HG03039 (cell line): ENCODE results near the gene KRTAP12-1.

Source experiments
- ATAC-seq: cut with Tn5 transposase; IDR thresholded peaks from one replicate; pipeline ENCODE4 v1.9.1; 2021; ENCODE audit warnings: mild to moderate bottlenecking, moderate library complexity; ENCODE audit not compliant: unreplicated experiment

Gene KRTAP12-1

DNA sequence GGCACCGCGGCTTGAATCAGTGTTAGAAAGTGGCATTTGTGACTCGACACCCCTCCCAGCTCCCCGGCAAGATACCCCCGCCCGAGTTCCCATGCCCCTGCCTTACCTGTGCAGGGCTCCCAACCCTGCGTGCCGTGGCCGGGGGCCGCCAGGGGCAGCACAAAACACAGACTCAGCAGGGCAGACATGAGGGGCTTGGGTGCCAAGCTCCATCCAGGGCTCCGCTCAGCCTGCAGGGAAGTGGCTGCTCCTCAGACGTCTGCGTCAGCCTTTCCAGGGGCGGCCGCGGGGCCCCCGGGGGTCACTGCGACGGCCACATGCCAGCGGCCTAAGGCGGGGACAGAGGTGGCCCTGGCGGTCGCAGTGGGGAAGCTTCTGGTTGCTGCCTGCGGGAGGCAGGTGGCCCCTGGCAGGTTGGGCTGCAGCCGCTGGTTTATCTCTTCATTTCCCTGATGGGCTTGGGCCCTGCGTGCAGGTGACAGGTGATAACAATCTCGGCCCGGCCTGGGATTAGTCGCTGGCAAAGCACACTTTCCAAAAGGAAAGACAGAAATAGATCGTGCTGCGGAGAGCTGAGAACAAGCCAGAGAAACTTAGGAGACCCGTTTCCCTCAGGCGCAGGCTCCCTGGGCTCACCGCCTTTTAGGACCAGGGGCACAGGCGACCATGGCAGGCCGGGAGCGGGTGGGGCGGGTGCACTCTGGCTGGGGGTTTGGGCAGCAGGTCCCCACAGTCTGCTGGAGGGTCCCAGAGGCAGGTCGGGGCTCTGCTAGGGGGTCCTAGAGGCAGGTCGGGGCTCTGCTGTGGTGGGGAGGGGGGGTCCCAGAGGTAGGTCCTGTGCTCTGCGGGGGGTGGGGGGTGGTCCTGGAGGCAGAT lies 29.6 kb upstream of the KRTAP12-1 start, which contains the start of gene TSPEAR:
TSS of gene TSPEAR (minus strand) at position 246 of the 876 bp plus-strand sequence. CDS start at position 188, 58 bp downstream.
- no peak for ATAC-seq

DNA sequence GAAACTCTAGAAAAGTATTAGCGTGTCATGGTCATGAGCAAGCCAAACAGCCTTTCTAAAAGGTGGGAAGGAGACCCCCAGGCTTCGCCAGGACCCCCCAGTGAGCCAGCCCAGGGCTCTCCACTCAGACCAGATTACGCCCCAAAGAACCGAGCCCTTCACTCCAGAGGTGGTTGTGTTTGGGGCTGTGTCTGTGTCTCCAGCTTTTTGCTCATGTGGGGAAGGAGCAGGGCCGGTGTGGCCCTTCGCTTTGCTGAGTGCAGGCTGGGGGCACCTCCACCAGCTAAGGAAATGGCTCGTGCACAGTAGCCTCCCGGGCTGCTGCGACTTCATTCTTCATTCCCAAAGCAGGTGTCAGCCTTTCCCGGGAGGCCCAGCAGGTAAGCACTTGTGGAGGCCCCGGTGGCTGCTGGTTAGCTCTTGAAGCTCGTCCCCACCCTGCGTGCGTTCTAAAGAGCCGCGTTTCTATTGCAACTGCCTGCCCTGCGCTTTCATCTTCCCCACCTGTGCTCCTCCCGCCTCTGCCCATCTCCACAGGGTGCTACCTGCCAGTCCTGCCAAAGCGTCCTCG lies 28.9 kb upstream of the KRTAP12-1 start:
- no peak for ATAC-seq

DNA sequence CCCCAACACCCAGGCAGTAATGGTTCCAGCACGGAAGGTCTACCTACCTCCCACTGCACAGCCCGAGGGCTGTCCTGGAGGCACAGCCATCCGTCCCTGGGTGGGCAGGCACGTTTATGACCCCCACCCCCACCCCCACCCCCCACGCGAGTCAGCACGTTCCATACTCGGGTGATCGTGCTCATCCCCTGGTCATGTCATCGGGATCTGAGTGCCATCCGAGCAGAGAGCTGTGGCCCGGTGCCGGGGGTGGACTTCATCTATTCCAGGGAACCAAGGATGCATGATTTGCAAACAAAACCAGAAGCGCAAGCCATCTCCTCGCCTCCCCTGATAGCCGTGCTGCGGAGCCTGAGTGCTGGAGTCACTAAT lies 28.3 kb upstream of the KRTAP12-1 start:
- ATAC-seq: no peak

DNA sequence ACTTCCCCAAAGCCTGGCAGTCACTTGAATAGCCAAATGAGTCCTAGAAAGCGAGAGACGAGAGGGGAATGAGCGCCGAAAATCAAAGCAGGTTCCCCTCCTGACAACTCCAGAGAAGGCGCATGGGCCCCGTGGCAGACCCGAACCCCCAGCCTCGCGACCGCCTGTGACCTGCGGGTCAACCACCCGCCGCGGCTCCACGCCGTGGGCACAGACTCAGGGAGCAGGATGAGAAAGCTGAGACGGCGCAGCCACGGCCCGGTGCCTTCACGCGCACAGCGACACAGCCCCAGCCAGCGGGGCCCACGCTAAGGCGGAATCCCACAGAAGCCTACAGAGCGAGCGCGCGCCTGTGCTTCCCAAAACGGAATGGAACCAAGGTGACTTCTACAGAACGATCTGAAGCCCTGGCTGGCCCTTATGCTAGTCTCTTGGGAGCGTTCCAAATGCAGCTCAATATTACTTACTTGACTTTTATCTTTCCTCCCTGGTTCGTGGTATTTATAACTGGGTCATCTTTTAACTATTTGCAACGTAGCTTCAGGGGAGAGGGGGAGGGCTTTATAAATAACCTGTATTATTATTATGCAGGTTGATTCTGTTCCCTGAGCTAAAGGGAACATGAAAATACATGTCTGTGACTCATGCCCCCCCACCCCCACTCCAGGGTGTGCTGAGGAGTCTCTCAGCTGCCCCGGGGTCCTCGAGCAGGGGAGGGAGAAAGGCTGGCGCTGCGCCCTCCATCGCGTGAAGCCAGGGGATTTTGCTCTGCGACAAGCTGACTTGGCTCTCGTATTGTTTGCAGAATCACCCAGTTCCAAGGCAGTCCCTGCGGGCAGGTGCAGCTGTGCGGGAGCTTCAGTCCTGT lies 27.7 kb upstream of the KRTAP12-1 start:
- ATAC-seq: no peak

DNA sequence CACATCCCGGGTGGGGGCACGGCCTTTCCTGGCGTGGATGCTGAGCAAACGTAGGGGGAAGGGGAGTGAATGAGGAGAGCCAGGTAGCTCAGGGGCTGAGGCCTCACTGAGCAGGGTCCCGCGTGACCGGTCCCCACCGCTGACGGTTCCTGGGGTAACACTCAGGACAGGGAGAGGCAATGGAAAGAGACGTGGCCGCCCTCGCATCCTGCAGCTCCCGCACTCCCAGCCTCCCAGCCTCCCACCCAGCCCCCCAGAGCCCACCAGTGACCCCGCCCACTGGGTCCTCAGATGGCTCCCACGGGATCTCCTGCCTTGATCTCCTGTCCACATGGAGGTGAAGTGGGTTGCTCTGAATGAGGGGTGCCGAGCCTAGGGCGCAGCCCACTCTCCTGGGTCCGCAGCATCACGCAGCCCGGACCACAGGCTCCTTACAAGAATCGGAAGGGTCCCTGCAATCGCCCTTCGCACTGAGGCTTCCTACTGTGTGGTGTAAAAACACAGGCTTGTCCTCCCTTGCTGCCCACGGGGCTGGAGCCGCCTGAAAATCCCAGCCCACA lies 27.0 kb upstream of the KRTAP12-1 start:
- ATAC-seq: no peak

DNA sequence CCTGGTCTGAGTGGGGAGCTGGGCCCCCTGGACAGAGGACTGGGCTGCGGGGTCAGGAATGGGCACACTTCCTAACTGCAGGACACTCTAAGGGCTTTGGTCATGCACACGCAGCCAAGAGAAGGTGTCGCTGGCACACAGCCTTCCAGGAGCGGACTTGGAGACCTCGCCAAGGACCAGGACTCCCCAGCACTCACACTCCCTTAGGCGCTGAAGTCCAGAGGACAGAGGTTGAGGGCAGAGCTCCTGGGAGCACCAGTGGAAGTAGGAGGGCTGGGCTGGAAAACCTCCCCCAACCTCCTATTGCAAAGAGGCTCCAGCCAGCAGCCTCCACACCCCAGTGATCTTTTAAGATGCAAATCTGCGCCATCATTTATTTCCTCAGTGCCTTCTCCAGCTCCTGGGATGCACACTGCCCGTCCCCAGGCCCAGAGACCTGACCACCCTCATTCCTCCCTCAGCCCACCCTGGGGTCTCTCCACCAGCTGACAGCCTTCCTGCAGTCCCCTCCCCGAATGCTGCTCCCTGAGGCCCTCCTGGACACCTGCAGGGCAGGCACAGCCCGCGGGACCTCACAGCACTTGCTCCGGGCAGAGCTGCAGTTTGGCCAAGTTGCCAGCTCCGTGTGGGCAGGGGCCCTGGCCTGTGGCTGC lies 26.4 kb upstream of the KRTAP12-1 start:
- no peak for ATAC-seq

DNA sequence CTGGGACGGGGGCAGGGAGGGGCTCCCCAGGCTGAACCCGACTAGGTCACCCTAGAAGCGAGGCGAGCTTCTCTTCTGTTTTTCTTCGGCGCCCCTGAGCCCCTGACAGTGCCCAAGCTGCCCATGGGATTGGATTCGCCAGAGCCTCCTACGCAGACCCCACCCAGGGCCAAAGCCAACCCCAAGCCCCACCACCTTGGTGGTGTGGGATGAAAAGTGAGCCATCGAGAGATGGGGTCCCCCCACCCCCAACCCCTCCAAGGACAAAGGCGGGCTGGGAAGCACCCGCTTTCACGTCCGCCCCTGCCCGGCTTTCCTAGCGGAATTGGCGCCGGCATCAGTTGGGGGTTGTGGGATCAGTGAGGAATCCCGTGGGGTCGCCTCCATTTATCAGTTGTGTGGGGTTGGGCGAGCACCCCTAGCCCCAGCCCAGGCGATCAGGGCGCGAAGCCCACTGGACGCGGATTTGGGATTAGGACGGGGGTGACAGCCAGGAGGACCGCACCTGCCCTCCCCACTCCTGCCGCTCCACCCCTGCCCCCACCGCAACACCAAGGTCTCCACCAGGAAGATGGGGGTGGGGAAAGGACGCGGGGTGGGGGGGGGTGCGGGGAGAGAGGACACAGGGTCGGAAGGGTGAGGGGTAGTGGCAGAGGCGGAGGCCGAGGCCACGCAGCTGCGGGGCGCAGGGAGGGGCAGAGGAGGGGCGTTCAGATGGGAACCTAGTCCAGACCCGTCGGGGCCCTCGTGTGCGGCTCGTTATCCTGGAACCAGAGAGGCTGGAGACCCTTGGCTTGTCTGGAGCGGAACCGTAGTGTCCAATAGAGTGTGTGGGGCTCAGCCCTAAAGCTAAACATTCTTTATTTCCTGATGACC lies 25.0 kb upstream of the KRTAP12-1 start:
- no peak for ATAC-seq

DNA sequence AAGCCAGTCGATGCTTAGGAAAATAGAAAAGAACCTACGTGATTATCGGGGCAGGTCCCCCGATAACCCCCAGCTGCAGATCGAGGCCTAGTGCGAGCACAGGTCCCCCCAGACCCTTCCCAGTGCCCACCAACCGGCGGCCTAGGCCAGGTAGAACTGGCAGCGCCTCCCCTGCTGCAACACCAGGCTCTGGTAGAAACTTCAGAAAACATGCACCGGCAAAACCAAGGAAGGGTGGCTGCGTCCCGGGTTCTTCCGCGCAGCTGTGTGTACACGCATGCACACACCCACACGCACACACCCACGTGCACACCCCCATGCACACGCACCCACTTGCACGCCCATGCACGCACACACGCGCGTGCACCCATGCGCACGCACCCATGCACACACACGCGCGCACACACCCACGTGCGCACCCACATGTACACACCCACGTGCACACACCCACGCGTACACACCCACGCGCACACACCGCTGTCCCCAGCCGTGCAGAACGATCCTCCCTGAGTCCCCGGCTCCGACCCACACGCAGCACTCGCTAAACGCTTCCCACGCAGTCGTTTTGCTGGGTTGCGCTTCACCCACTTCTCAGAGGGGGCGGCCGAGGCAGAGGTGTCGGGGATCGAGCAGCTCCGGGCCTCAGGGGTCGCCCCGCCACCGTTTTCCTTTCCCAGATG lies 24.2 kb upstream of the KRTAP12-1 start:
- ATAC-seq: no peak

DNA sequence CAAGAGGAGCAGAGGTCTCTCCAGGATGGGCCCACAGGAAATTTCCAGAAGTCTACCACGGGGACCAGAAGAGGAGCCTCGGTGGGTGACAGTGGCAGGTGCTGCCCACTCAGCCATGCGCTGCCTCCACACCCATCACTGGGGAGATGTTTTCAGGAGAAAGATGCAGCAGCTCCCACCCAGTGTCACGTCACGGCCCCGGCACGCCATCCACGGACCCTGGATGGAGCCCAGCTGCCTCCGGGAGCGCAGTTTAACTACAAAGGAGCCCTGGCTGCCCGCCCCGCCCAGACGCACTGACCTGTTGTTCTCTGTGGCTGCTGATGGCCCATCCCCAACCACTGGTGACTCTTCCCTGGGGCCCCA lies 22.7 kb upstream of the KRTAP12-1 start:
- no peak for ATAC-seq

DNA sequence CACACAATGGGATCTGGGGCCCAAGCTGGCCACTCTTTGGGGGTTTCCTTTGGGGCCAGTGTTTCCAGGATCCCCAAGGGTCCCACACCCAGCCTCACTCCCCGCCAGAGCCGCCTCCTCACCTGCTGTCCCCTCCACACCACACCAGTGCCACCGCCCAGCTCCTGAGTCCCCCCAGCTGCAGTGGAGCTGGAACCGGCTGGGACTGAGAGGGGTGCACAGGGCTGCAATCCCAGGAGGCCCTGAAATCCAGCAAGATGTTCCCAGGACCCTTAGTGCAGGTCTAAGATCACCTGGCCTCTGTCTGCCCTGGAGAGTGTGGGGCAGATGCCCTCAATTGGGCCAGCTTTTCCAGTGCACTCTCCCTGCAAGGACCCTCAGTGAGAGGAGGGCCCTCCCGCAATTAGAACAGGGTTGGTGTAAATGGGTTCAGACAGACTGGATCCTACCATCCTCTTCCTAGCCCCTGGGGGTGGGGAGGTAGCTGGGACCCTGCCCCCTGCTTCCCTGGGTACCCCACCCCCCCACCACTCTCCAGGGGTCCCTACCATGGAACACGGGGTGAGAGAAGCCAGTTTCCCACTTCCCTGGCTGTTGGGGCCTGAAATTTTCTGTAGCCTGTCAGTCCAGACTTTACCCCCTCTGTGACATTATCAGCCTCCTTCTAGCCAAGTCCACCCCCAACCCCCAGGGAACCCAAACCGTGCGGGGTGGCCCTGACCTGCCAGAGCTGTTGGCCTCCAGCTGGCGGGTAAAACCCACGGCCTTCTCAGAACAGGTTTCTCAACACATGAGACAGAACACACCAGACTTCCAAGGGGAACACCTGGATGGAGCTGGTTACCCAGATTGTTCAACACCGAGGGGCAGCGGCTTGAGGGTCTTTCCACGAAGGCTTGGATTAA lies 22.0 kb upstream of the KRTAP12-1 start:
- ATAC-seq: no peak

DNA sequence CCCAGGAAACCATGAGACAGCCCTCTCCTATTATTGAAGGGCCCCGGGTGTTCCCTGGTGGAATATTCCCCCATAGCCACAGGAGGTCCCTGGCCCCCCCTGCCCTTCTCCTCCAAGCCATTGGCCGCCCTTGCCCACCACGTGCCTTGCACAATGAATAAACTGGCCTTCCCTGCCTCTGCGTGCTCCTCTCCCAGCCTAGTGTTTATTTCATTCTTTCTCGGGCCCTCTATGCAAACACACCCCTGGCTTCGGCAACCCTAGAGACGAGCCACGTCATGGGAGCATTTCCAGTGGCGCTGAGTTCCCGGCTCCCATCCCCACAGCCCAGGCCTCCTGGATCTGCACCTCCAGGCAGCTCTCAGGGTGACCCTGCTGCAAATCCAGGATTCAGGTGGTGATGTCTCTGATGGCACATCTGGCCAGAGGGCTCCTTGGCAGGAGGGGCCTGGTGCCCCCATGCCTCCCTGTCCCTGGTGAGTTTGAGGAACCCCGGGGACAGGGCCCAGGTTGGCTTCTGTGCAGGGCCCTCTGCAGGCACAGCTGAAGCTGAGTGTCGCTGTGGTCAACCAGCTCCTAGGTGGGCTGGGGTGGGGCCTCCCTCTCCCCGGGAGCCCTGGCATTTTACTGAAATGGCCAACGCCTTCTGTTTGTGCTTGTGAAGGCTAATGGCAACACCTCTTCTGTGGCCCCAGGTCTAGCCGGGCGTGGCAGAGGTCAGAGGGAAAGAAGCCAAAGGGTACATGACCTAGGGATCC lies 21.2 kb upstream of the KRTAP12-1 start:
- no peak for ATAC-seq

DNA sequence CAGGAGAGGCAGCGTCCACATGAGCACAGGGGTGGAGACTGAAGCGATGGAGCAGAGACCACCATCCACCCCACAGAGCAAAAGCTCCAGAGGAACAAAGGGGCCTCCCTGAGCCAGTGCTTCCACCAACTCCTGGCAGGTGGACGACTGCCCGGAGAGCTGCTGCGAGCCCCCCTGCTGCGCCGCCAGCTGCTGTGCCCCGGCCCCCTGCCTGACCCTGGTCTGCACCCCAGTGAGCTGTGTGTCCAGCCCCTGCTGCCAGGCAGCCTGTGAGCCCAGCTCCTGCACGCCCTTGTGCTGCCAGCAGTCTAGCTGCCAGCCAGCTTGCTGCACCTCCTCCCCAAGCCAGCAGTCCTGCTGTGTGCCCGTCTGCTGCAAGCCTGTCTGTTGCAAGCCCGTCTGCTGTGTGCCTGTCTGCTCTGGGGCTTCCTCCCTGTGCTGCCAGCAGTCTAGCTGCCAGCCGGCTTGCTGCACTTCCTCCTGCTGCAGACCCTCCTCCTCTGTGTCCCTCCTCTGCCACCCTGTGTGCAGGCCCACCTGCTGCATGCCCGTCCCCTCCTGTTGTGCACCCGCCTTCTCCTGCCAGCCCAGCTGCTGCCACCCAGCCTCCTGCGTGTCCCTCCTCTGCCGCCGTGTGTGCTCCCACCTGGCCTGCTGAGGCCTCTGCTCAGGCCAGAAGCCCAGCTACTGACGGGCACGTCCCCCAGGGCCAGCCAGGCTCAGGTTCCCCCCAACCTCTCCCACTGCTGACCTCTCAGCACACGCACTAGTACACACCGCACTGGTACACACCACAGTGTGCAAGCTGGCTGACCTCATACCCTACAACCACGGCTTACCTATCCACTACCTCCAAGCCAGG lies 20.4 kb upstream of the KRTAP12-1 start:
- ATAC-seq: no peak

DNA sequence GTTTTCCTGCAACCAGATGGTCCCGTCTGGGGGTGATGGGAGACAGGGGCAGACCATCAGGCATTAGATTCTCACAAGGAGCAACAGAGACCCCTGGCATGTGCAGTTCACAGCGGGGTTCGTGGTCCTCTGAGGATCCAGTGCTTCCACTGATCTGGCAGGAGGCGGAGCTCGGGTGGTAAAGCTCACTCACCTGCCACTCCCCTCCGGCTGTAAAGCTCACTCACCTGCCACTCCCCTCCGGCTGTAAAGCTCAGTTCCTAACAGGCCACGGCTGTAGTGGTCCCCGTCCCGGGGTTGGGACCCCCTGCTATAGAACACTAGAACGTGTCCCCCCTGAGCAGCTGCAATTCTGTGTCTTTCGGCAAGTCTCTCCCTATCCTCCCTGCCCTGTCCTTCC lies 19.6 kb upstream of the KRTAP12-1 start:
- ATAC-seq: no peak

DNA sequence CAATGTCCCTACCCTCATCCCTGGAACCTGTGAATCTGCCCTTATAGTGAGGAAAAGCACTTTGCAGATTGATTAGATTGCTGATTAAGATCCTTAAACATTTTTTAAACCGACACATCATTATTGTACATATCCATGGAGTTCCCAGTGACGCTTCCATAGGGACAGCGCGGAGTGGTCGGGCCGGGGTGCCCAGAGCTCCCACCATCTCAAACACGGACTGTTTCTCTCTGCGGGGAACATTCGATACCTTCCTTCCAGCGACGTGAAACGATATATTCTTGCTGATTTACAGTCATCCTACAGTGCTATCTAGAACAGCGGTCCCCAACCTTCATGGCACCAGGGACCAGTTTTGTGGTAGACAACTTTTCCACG lies 19.0 kb upstream of the KRTAP12-1 start:
- no peak for ATAC-seq

DNA sequence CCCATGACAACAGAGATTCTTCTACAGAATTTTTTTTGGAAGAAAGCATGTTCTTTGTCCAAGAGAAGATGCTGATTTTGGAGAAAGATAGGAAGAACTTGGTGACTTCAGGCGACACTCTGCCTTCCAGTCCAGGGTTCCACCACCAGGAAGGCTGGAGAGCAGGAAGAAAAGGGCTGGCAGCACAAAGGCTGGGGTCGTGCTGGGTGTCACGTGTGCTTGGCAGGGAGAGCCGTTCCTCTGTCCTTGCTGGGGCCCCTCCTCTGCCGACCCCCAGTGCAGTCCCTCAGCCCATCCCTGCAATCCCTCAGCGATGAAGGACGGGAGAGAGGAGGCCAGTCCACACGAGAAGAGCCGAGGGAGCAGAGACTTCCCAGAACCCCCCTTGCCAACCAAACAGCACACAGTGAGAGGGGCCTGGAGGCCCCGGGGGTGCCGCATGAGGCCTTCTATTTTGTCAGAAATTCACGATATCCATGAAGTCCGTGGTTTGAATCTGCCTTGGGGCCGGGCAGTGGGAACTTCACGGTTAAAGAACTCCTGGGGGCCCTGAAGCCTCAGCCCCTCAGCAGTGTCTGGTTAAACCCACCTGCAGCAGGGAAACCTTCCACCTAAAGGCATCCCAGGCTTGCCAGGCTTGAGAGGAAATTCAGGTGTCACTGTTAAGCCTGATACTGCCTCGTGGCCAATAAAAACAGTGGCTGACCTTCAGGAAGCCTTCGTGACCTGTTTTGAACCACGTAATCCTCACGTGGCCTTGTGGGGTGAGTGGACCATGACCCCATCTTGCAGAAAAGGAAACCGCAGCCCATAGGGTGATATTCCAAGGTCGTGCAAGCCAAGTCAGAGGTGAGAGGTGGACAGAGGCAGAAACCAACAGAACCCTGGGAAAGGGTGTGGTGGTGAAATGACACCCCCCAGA lies 18.4 kb upstream of the KRTAP12-1 start:
- ATAC-seq: no peak
